Measurements from ENCODE around the gene PRDM5.
"Not testable (repeated sequence)": the region's sequence is repeated elsewhere in the genome, so short reads cannot be mapped to it uniquely, and the experiment has no call there.

Gene PRDM5

DNA sequence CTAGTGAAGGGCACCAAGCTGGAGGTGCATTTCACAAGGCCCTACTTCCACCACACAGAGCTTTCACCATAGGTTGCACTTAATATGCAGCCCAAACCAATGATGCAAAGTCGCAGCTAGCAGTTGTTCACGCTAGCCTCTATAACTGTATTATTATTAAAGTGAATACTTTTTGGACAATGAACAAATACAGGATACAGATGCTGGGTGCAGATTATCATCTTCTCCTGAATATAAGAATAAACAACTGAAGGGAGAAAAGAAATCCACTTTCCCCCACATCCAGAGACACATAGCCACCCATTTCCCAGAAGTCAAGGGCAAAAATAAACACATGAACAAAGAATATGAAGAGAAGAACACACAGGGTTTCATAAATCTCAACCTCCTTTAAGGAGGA, 107.2 kb downstream of the PRDM5 start:
- no peak for DNase-seq

DNA sequence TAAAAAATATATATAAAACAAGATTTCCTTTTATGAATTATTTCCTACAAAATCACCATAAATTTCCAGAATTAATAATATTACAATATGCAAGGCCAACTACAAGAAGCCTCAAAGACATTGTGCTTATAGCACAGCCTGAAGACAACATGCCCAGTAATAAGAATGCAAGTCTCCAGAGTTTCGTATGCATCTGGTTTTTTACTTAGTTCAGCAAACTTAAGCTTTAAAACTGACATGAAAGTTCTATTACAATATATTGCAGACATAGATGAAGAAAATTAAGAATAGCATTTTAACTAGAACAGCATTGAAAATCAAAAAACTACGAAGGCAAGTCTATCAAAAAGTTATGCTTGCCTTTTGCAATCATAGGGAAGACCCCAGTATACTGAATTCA, 107.6 kb downstream of the PRDM5 start:
- DNase-seq = no peak

DNA sequence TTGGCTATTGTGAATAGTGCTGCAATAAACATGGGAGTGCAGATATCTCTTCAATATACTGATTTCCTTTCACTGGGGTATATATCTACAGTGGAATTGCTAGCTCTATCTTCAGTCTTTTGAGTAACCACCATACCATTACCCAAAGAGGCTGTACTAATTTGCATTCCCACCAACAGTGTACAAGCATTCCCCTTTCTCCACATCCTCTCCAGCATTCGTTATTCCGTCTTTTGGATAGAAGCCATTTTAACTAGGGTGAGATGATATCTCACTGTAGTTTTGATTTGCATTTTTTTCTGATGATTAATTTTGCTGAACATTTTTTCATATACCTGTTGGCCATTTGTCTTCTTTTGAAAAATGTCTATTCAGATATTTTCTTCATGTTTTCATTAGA, 110.3 kb downstream of the PRDM5 start:
- no peak for DNase-seq

DNA sequence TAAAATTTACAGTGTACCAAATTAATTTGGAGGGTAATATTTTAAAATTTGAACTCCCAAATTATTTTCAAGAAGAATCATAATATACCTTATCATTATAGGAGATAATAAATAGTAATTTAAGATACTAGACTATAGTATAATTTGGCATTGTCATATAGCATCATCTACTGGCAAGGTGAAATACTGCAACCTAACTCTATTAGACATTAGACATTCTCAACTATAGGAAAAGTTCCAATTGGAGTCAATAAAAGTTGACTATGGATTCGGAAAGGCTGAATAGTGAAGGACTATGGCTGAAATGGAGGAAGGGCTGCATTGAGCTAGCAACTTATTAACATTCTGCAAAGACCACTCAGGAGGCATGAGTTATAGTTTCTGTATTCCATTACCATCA, 113.0 kb downstream of the PRDM5 start:
- no peak for DNase-seq

DNA sequence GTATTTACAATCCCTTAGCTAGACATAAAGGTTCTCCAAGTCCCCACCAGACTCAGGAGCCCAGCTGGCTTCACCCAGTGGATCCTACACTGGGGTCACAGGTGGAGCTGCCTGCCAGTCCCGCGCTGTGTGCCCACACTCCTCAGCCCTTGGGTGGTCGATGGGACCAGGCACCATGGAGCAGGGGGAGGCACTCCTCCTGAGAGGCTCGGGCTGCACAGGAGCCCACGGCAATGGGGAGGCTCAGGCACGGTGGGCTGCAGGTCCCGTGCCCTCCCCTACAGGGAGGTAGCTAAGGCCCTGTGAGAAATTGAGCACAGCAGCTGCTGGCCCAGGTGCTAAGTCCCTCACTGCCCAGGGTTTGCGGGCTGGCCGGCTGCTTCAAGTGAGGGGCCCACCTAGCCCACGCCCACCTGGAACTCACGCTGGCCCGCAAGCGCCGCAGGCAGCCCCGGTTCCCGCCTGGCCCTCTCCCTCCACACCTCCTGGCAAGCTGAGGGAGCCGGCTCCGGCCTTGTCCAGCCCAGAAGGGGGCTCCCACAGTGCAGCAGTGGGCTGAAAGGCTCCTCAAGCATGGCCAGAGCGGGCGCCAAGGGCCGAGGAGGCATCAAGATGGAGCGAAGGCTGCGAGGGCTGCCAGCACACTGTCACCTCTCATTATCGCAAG, 113.9 kb downstream of the PRDM5 start:
- DNase-seq = no peak

DNA sequence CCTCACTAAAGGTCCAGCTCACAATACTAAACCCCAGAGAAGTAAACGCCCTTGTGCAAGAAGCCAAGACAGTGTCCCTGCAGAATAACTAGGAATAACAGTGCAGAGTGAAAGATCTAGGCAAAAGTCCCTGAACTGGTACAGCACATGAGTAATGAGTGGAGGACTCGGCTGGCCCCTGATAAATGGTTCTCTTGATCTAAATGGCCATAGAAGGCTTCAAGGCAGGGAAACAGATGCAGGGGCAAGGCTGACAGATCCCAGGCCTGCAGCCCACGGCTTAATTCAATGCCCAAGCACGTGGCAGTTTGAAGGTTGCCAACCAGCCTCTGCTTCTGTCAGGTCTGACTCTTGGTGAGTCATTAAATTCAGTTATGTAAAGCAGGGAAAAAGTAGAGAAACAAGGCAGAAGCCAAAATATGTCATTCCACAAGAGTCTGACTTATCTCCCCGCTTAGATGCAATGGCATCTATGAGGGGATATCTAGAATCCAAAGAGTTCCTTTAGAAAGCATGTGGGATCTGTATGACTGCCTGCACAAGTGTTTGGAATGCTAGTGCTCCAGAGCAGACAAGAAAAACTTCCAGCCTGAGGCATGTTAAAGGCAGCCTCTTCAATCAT, 121.3 kb downstream of the PRDM5 start:
- no peak for DNase-seq

DNA sequence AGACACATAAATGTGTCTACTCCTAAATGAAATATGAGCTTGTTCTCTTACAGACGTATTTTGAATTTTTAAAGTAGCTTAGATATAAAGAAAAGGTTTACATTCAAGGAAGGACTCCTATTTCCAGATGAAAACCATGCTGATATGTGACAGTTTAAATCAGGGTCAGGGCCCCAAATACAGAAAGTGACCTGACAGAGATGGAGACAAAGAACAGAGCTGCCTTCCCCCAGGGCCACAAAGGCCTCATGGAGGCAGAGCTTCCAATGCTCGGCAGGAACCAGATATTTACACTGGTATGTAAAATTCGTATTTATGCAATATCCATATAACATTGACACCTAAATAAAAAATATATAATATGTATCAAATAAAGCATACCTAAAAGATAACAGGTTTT, 124.0 kb downstream of the PRDM5 start:
- DNase-seq = no peak

DNA sequence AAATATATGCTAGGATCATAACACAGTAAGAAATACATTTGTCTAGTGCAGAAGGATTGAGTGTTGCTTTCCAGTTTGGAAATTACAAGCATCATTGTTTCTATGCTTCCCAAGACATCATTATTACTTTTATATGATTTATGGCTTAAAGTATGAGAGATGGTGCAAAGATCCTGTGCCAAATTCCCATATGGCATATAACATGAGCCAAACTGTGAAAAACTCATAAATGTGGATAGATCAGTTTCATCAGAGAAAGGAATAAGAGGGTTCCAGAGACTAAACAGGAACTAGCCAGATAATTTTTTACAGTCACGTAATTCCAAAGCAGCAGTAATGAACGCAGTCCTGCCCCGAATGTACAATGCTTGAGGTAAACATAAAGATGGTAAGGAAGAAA, 126.3 kb downstream of the PRDM5 start:
- DNase-seq = no peak

DNA sequence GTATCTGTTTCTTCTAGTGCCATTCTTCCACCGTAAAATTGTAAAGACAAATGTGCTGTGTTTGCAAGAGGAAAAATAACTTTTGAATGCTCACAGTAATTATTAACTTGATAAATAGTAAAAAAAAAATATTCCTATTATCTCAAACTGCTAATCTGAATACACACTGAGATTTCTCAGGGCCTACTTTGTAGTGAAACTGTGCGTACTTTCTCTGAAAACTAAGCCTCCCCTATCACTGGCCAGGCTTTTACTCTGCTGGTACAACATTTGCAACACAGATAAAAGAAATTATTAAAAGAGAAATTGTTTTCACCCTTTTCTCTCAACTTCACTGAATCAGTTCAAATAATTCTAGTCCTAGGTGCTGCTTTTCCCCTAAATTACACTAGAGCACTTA, 137.3 kb downstream of the PRDM5 start:
- no peak for DNase-seq

DNA sequence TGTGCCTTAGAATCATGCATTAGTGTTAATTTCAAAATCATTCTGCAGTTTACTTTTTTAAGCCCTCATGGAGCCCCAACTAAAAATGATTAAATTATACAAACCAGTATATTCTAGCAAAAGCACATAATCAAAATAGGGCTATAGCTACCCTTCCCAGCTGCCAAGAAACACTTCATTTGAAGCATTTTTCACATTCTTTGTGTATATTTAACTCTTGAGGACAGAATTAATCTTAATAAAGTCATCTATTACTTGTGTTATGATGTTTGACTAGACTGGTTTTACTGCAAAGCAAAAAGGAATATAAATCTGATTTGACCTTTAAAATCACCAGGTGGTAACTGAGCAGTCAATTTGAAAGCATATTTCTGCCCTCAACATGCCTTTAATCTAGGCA, 145.1 kb downstream of the PRDM5 start:
- DNase-seq = no peak

DNA sequence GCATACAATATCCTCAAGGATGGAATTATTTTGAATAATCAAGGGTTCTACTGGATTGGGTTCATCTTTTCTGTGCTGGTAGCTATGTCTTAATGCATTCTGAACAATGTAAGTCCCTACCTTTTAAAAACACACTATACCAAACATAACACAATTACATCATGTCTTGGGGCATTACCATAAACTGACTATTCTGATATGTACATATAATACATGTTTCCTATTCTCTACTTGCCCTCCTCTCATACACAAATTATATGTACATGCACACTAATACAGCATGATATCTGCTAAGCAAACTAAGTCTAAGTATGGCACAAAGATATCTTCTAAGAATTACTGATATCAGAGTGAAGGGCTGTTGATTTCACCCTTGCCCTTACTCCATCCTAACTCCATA, 147.1 kb downstream of the PRDM5 start:
- DNase-seq = no peak

DNA sequence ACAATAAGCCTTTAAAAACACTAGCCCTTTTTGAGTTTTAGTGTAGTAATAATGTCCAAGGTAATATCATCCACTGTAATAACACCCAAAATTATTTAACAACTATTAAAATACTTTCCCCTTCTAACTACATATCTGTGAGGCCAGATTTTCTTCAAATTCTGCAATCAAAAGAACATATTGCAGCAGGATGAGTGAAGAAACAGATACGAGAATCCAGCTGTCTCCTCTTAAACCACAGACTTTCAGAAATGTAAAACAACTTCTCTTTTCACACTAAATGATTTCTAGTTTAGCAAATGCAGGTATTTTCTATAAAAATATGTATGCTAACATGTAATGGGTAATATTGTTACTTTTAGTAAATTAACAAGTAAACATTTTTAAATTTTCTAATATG, 148.9 kb downstream of the PRDM5 start:
- DNase-seq = no peak

DNA sequence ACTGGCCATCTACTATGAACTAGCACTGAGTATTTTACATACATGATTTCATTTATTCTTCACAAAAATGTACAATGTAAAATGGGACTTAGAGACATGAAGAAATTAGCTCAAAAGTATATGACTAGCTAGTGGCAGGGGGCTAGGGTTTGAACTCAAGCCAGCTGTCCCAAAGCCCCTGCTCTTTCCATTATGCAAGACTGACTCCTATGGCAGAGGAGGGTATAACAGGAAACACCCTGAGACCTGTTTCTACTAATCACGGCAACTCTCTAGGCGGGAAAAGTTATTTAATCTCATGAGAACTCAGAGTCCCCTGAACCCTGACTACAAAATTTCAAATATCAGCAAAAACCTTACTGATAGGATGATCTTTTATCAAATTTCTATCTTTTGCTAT, 150.6 kb downstream of the PRDM5 start:
- DNase-seq = no peak

DNA sequence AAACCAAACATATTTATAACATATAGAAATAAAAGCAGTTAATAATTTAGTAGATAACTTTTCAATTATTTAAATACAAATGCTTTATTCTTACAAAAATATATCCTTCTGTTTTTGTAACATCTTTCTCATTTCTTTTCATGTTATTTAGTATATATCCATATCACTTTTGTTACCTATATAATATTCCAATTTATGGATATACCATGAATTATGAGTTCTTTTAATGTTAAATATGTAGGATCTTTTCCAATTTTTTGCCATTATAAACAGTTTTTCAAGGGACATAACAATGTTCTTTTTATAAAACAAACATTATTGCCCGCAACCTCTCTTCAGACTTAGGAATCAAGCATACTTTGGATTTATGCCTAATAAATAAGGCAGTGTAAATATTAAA, 151.6 kb downstream of the PRDM5 start:
- DNase-seq = no peak

DNA sequence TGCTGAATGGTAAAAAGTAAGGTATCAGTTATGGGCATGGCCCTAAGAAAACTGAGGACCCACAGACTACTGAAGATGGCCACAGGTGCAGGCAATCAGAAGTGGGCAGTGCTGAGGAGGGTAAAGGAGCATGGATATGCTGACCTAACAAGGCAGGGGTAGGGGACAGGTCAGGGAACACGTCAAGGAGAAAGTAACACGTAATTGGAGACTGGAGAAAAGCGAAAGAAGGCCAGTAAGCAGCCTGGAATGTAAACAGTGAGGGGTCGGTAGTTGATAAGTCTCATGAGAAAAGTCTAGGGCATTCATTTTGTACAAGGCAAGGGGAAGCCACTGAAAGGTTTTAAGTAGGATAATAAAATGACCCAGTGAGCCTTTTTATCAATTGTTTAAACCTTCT, 153.3 kb downstream of the PRDM5 start:
- no peak for DNase-seq

DNA sequence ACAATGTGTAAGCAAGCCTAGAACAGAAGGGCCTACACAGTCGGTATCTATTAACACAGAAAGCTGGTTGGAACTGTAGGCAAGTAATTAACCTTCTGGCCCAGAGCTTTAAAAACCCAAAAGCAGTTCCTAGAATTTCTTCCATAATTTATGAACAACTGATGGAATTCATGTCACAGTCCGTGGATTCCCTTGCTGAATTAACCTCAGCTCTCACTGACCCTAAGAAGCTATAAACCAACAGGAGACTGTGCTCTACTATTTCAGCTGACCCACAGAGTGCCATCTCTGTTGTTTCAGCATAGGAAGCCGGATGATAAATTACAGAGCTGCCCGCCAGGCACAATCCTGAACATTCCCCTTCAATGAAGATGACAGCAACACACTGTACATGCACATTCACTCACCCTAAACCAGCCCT, 157.3 kb downstream of the PRDM5 start:
- no peak for DNase-seq

DNA sequence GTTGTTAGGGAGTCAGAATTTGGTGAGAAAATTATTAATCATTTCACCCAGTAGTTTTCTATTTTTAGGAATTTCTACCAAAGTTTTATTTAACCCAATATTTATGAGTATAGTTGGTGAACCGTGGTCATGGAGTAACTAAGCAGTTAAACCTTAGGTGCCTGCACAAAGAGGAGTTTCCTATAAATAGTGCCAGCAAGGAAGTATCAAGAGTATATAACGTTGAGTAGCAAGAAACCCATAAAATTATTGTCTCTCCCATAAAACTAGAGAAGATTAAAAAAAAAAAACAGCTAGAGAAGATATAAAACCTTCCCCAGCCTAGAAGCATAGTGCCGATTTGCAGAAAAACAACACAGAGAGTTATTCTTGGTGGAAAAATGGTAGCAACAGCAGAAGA, 158.9 kb downstream of the PRDM5 start:
- DNase-seq = no peak

DNA sequence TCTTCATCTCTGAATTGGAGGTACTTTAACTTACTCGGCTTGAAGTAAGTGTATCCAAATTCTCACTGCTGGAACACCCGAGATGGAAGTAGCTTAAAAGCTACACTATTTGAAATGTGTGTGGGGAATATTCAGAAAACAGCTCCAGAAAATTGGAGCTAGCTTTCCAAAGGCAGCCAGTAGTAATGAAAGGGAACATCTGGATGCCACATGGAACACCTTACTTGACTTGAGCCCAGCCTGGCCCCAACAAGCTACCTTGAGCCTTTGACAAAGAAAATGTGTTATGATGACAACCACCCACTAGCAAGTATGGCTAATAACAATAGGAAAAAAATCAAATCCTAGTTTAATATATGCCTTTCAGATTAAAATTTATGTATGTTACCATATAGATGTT, 161.5 kb downstream of the PRDM5 start:
- no peak for DNase-seq

DNA sequence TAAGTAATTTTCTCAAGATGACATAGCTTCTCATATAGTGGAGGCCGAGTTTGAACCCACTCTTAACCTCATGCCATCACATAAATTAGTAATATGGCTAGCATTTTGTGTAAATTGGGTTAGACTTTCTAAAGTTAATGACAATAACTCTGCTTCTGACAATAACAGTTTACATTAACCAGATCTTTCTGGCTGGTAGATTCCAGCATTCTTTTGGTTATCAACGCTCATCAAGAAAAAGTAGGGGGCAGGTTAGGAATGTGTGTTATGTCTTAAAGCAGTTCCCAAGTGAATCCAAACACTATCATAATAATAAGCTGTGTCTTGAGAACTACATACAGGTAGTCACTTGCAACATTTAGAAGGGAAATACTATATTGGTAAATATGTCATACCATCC, 162.5 kb downstream of the PRDM5 start:
- DNase-seq = no peak

DNA sequence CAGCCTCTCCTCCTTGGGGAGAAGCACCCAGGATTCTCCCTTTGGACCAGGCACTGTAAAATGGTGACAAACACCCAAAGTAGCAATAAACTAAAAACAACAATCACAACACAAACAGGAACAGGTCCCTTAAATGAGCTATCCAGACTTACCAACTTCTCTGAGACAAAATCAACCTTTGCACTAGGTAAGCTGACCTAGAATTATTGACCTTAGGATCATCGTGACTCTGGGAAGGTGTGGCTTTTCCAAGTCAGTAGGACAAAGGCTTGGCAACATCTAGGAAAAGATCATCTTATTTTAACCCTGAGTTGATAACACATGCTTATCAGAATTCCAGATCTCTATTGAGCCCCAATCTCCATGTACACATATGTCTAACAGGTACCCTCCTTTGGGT, 166.7 kb downstream of the PRDM5 start:
- DNase-seq = no peak

DNA sequence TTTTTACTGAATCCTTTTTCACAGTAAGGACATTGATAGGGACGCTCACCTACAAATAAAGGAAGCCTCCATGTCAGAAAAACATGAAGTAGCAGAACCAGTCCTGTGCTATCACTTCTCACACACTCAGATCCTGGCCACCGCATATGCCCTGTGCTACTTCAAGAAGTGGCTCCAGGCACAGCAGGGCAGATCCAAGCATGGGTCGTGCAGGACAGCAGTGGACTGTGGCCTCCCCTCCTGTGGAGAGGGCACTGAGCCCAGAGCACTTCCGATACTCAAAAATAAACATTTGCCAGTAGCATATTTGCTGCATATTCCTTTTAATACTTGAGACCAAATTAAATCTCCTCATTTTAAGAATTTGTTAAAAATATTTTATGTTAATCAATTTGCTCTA, 167.9 kb downstream of the PRDM5 start:
- DNase-seq = no peak

DNA sequence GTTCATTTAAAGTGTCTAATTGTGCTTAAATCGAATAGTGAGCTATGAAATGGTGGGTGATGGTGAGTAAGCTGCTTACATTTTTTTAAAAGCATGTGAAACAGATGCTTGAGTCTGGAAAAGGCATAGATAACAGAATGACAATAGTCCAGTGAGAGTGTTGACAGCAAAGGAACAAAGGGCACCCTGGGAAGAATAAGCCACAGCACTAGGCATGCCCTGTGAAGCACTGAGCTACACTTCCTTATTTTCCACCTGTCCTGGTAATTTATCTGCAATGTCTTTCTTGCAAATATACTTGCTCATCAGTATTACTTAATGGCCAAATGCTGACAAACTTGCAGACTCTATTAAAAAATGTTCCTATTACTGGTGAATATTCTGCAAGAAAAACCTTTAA, 168.7 kb downstream of the PRDM5 start:
- DNase-seq = no peak

DNA sequence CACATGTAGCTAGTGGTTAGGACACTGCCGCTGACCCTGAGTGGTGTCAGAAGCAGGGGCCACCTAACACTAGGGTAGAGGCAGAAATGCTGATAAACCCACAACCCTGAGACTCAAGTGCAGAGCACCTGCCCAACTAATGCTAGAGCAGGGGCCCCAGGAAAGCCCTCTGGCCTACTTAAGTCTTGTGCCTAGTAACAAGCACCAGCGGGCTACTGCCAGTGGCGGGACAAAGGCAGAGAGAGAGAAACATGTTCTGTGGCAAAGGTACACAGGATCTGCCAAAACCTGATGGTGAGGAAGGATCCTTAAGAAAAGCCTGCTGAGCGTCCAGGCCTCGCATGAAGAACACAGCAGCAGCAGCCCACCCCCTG, 172.4 kb downstream of the PRDM5 start:
- DNase-seq = no peak

DNA sequence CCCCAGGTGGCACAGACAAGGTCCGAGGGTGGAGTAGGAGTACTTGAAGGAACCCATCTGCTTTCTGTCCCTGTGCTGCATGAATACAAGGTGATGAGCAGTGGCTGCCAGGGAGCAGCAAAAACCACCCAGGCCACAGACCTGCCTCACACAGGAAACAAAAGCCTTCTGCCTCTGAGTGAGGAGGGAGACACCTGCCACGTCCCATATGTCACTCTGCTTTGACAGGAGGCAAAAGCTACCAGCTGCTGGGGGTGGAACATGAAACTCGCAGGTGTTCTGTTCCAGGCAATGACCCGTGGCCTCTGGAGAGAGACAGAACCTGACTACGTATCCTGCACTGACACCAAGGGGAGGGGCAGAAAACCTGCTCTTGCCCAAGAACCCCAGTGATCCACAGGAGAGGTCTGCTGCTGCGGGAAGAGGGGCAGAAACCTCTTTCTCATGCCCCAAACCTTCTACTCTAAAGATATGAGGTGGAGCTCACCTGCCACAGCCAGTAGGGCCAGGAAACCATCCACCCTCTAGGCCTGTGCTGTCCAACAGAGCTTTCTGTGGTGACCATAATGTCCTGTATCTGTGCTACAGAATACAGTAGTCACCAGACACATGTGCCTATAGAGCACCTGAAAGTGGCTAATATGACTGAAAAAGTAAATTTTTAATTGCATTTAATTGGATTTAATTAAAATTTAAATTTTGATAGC, 172.9 kb downstream of the PRDM5 start:
- no peak for DNase-seq

DNA sequence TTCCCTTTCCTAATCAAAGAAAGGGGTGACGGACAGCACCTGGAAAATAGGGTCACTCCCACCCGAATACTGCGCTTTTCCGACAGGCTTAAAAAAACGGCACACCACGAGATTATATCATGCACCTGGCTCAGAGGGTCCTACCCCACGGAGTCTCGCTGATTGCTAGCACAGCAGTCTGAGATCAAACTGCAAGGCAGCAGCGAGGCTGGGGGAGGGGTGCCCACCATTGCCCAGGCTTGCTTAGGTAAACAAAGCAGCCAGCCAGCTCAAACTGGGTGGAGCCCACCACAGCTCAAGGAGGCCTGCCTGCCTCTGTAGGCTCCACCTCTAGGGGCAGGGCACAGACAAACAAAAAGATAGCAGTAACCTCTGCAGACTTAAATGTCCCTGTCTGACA, 180.9 kb downstream of the PRDM5 start:
- not testable (repeated sequence) for DNase-seq
